Mammary epithelial cell (primary cell): ENCODE measurements around the gene ARHGAP42.

Source experiments
- CTCF ChIP-seq, 2 donors: IDR thresholded peaks in 1 of 2; conservative IDR thresholded peaks in 1 of 2; 2 replicates each; pipeline ENCODE4 v1.5.1; 2011 to 2012; ENCODE audit warnings: inconsistent platforms in 2 of 2, low read length in 2 of 2, mild to moderate bottlenecking in 2 of 2, control low read depth in 1 of 2, low read depth in 1 of 2; ENCODE audit not compliant: insufficient read depth in 1 of 2; ENCODE audit errors: extremely low read depth in 1 of 2
- EZH2 ChIP-seq: IDR thresholded peaks from 2 replicates; pipeline ENCODE4 v1.6.1; 2012; ENCODE audit warnings: low read length, inconsistent platforms, borderline replicate concordance

GRCh38 chr11:100777103-100777502 is 90.0 kb downstream of the ARHGAP42 start:
- TF ChIP-seq CTCF (conservative IDR thresholded peaks at IDR 0.05 in 1 of 2, IDR thresholded peaks at IDR 0.05 in 1 of 2; ENCODE audit: extremely low read depth in 1 of 2, insufficient read depth in 1 of 2, low read depth in 1 of 2, low read length in 2 of 2) (no peak), EZH2 (no peak)
